Tibial nerve (tissue), 4 donors: ENCODE measurements around the gene MRTFB. TPM values are rescaled to one million over a fixed set of nuclear protein-coding genes. Genes with fewer than 3 reads are reported as not detected.

Source experiments
- DNase-seq, 2 donors: peaks; one replicate each; pipeline ENCODE4 v3.0.0-alpha.2; 2019; ENCODE audit warnings: low spot score in 2 of 2
- H3K27ac ChIP-seq, 4 donors: fragments of 200-600 bp; sonication (generic) in 3 of 4; one replicate each; pipeline ENCODE4 v1.5.1; 2017 to 2019; ENCODE audit warnings: mild to moderate bottlenecking in 1 of 4
- H3K27me3 ChIP-seq, 2 donors: fragments of 200-600 bp; sonication (generic) in 1 of 2; one replicate each; pipeline versions ENCODE4 v1.5.1 to v1.6.0; 2017 to 2019
- H3K36me3 ChIP-seq, 3 donors: fragments of 200-600 bp; sonication (generic); one replicate each; pipeline ENCODE4 v1.5.1; 2018 to 2019
- H3K4me1 ChIP-seq, 4 donors: fragments of 200-600 bp; sonication (generic) in 3 of 4; one replicate each; pipeline ENCODE4 v1.5.1; 2017 to 2019
- H3K4me3 ChIP-seq, 4 donors: fragments of 200-600 bp; sonication (generic) in 3 of 4; one replicate each; pipeline ENCODE4 v1.5.1; 2017 to 2019; ENCODE audit warnings: mild to moderate bottlenecking in 1 of 4, moderate library complexity in 1 of 4
- H3K9me3 ChIP-seq, 4 donors: fragments of 200-600 bp; sonication (generic) in 3 of 4; one replicate each; pipeline ENCODE4 v1.5.1; 2017 to 2019
- CTCF ChIP-seq, 5 experiments: fragments of 200-600 bp in 3 of 5; fragments of 450-650 bp in 2 of 5; sonication (generic) in 3 of 5; IDR thresholded peaks; one replicate each; pipeline ENCODE4 v1.5.1; 2016 to 2019; ENCODE audit warnings: antibody characterized with exemption in 5 of 5, mild to moderate bottlenecking in 3 of 5, moderate library complexity in 2 of 5
- EP300 ChIP-seq, 2 donors: sonication (generic); formaldehyde crosslinking; IDR thresholded peaks; one replicate each; pipeline ENCODE4 v1.6.1; 2017; ENCODE audit warnings: antibody characterized with exemption in 2 of 2, mild to moderate bottlenecking in 1 of 2
- POLR2A ChIP-seq, 2 donors: fragments of 450-650 bp; IDR thresholded peaks; one replicate each; pipeline ENCODE4 v1.6.1; 2017; ENCODE audit warnings: antibody characterized with exemption in 2 of 2, mild to moderate bottlenecking in 2 of 2, moderate library complexity in 2 of 2
- WGBS, 2 donors: methylation state at CpG; one replicate each; pipeline ENCODE4 v1.1.5; 2018; 5-methylcytosine and 5-hydroxymethylcytosine counted together
- total RNA-seq, 4 donors: library from RNA; depleted of rRNA; stranded (reverse); fragments of >200 nt; gene quantifications; one replicate each; pipeline ENCODE4 v1.1.0, GENCODE V29; 2016

Gene MRTFB
- total RNA-seq, 4 donors from 2014 or later = 35.6 to 76.9 (median 61.8) TPM

- H3K27ac ChIP-seq = no peak overlapping the region
- DNase-seq = no peak
- no peak overlapping the region for H3K4me3 ChIP-seq
- 97 to 98% methylated on average over 5 of the region's 5 CpGs for WGBS, 2 donors
- no peaks in the 10 kb centered on the region for H3K27me3 ChIP-seq
- H3K4me1 ChIP-seq = peaks cover 0 to 6% (median 0%) of the 10 kb centered on the region in 4 donors
- TF ChIP-seq CTCF (IDR thresholded peaks at IDR 0.05) (no peak), EP300 (IDR thresholded peaks at IDR 0.05) (no peak), POLR2A (IDR thresholded peaks at IDR 0.05) (no peak)
- H3K36me3 ChIP-seq = no peaks in the 10 kb centered on the region
- no peaks in the 10 kb centered on the region for H3K9me3 ChIP-seq
These were observed 58.4 kb downstream of the MRTFB start for GRCh38 chr16:14129502-14129901.

- 66 to 68% methylated on average over 4 of the region's 4 CpGs for WGBS, 2 donors
These were observed 60.9 kb downstream of the MRTFB start for GRCh38 chr16:14131774-14132695.

GRCh38 chr16:14132696-14133048 lies 61.6 kb downstream of the MRTFB start:
- no peaks in the 10 kb centered on the region for H3K4me1 ChIP-seq
- no peak overlapping the region for H3K27ac ChIP-seq
- 89 to 90% methylated on average over 4 of the region's 4 CpGs for WGBS, 2 donors
- H3K9me3 ChIP-seq = no peaks in the 10 kb centered on the region
- no peak for DNase-seq
- no peaks in the 10 kb centered on the region for H3K27me3 ChIP-seq
- TF ChIP-seq POLR2A (IDR thresholded peaks at IDR 0.05) = no peak
- TF ChIP-seq CTCF (IDR thresholded peaks at IDR 0.05) = no peak
- no peak for TF ChIP-seq EP300 (IDR thresholded peaks at IDR 0.05)
- no peak overlapping the region for H3K4me3 ChIP-seq
- H3K36me3 ChIP-seq = no peaks in the 10 kb centered on the region

More at GRCh38 chr16:14131774-14132695, 60.9 kb downstream of the MRTFB start:
- no peaks in the 10 kb centered on the region for H3K9me3 ChIP-seq
- no peaks in the 10 kb centered on the region for H3K36me3 ChIP-seq
- H3K4me1 ChIP-seq = no peaks in the 10 kb centered on the region
- DNase-seq = no peak
- H3K4me3 ChIP-seq = no peak overlapping the region
- TF ChIP-seq EP300 (IDR thresholded peaks at IDR 0.05) = no peak
- TF ChIP-seq POLR2A (IDR thresholded peaks at IDR 0.05) = no peak
- no peak for TF ChIP-seq CTCF (IDR thresholded peaks at IDR 0.05)
- no peaks in the 10 kb centered on the region for H3K27me3 ChIP-seq
- no peak overlapping the region for H3K27ac ChIP-seq

GRCh38 chr16:14133907-14134306 lies 62.8 kb downstream of the MRTFB start:
- WGBS, 2 donors = 67 to 69% methylated on average over 1 of the region's 1 CpG
- Histone ChIP-seq H3K9me3 (no peaks in the 10 kb centered on the region), H3K4me3 (no peak overlapping the region), H3K4me1 (no peaks in the 10 kb centered on the region), H3K27me3 (no peaks in the 10 kb centered on the region), H3K27ac (no peak overlapping the region), H3K36me3 (peaks cover 0 to under 1% (median 0%) of the 10 kb centered on the region in 3 donors)
- no peak for DNase-seq
- TF ChIP-seq EP300 (IDR thresholded peaks at IDR 0.05) = no peak

GRCh38 chr16:14135704-14136103 lies 64.6 kb downstream of the MRTFB start:
- Histone ChIP-seq H3K27me3 (no peaks in the 10 kb centered on the region), H3K4me1 (no peaks in the 10 kb centered on the region), H3K36me3 (peaks cover 0 to 14% (median 0%) of the 10 kb centered on the region in 3 donors), H3K9me3 (peaks cover 0 to 4% (median 0%) of the 10 kb centered on the region in 4 donors), H3K27ac (no peak overlapping the region), H3K4me3 (no peak overlapping the region)
- WGBS, 2 donors = 96 to 100% methylated on average over 5 of the region's 5 CpGs
- TF ChIP-seq EP300 (IDR thresholded peaks at IDR 0.05) = no peak
- TF ChIP-seq CTCF (IDR thresholded peaks at IDR 0.05) = no peak
- TF ChIP-seq POLR2A (IDR thresholded peaks at IDR 0.05) = no peak
- DNase-seq = no peak
